Measurements from ENCODE around the gene RD3L.

RD3L gene

GRCh38 chr14:103892247-103892646 lies 50.1 kb downstream of the RD3L start:
- no peak for DNase-seq

GRCh38 chr14:103891667-103892215 lies 50.6 kb downstream of the RD3L start:
- DNase-seq = no peak

- peak; percentile 67 to 77 (median 72) for DNase-seq
Observed at GRCh38 chr14:103890821-103891666, 51.3 kb downstream of the RD3L start.
